SK-N-SH (cell line): ENCODE data around the gene NEK5. TPM values are rescaled to one million over a fixed set of nuclear protein-coding genes. Genes with fewer than 3 reads are reported as not detected.

Source experiments
- CTCF ChIA-PET: fragments of 300-600, 350-600 bp; formaldehyde crosslinking; extraction: SDS; loops from one replicate; lab custom pipeline; 2021; lab: Yijun Ruan, JAX
- POLR2A ChIA-PET: fragments of 350-600 bp; sonication (Branson Sonifier 250); formaldehyde crosslinking; extraction: SDS; loops from one replicate; lab custom pipeline; 2020; ENCODE audit warnings: antibody characterized with exemption, inconsistent platforms; lab: Yijun Ruan, JAX
- DNase-seq: peaks from one replicate; pipeline ENCODE4 v3.0.0; 2012
- H2AFZ ChIP-seq: fragments of 200-600 bp; sonication (generic); 2 replicates; pipeline ENCODE4 v1.8.1; 2016; ENCODE audit warnings: antibody characterized with exemption, mild to moderate bottlenecking, low read depth
- H3F3A ChIP-seq: fragments of 200-600 bp; sonication (generic); replicated peaks from 2 replicates; pipeline ENCODE3; 2016; ENCODE audit warnings: antibody characterized with exemption, mild to moderate bottlenecking; ENCODE audit not compliant: insufficient read depth
- H3K27ac ChIP-seq, 2 experiments: fragments of 200-500 bp in 1 of 2; fragments of 200-600 bp in 1 of 2; sonication (Bioruptor generic) in 1 of 2; sonication (generic), shearing (Covaris generic) in 1 of 2; 2 replicates each; pipeline versions ENCODE4 v1.5.1 to v1.6.1; 2014 to 2016; ENCODE audit warnings: low read depth in 2 of 2, inconsistent platforms in 1 of 2, low read length in 1 of 2, mild to moderate bottlenecking in 1 of 2, mixed read lengths in 1 of 2
- H3K27me3 ChIP-seq: fragments of 200-600 bp; sonication (generic), shearing (Covaris generic); 2 replicates; pipeline ENCODE4 v1.6.1; 2016; ENCODE audit warnings: mixed run types; ENCODE audit not compliant: insufficient read depth
- H3K36me3 ChIP-seq, 2 experiments: fragments of 200-500 bp in 1 of 2; fragments of 200-600 bp in 1 of 2; sonication (Bioruptor generic) in 1 of 2; sonication (generic) in 1 of 2; replicated peaks in 1 of 2; 2 replicates each; pipeline versions ENCODE3 to v1.5.1; 2014 to 2016; ENCODE audit warnings: low read length in 1 of 2, mild to moderate bottlenecking in 1 of 2; ENCODE audit not compliant: insufficient read depth in 2 of 2, control insufficient read depth in 1 of 2
- H3K4me1 ChIP-seq, 2 experiments: fragments of 200-500 bp in 1 of 2; fragments of 200-600 bp in 1 of 2; sonication (Bioruptor generic) in 1 of 2; sonication (generic), shearing (Covaris generic) in 1 of 2; 2 replicates each; pipeline versions ENCODE4 v1.5.1 to v1.6.1; 2014 to 2016; ENCODE audit warnings: low read depth in 1 of 2, low read length in 1 of 2, mixed run types in 1 of 2; ENCODE audit not compliant: insufficient read depth in 2 of 2, control insufficient read depth in 1 of 2
- H3K4me2 ChIP-seq: fragments of 200-600 bp; sonication (generic), shearing (Covaris generic); 2 replicates; pipeline ENCODE4 v1.6.1; 2017; ENCODE audit warnings: mixed run types
- H3K4me3 ChIP-seq, 2 experiments: fragments of 200-500 bp in 1 of 2; fragments of 200-600 bp in 1 of 2; sonication (Bioruptor generic) in 1 of 2; sonication (generic), shearing (Covaris generic) in 1 of 2; 2 replicates each; pipeline versions ENCODE4 v1.5.1 to v1.8.1; 2014 to 2016; ENCODE audit warnings: low read depth in 2 of 2, inconsistent platforms in 1 of 2, low read length in 1 of 2, mild to moderate bottlenecking in 1 of 2, mixed read lengths in 1 of 2, moderate library complexity in 1 of 2
- H3K79me2 ChIP-seq: fragments of 200-600 bp; sonication (generic); 2 replicates; pipeline ENCODE4 v1.8.1; 2017; ENCODE audit warnings: mild to moderate bottlenecking; ENCODE audit not compliant: insufficient read depth
- H3K9ac ChIP-seq: fragments of 200-600 bp; sonication (generic); 2 replicates; pipeline ENCODE4 v1.6.1; 2017; ENCODE audit warnings: mixed run types
- H3K9me2 ChIP-seq: fragments of 200-600 bp; sonication (generic); 2 replicates; pipeline ENCODE4 v1.6.1; 2017; ENCODE audit warnings: mixed run types
- H3K9me3 ChIP-seq: fragments of 200-600 bp; sonication (generic); 2 replicates; pipeline ENCODE4 v1.6.1; 2017; ENCODE audit warnings: mixed run types, mild to moderate bottlenecking, moderate library complexity
- H4K20me1 ChIP-seq: fragments of 200-600 bp; sonication (generic); 2 replicates; pipeline ENCODE4 v1.6.1; 2017; ENCODE audit warnings: mild to moderate bottlenecking, mixed run types; ENCODE audit not compliant: insufficient read depth
- CHD2 ChIP-seq: fragments of 150-350 bp; IDR thresholded peaks from 2 replicates; pipeline ENCODE4 v1.6.1; 2018; ENCODE audit warnings: low read length; ENCODE audit not compliant: partially characterized antibody
- ELF1 ChIP-seq: IDR thresholded peaks from 2 replicates; pipeline ENCODE4 v1.4.0; 2012
- EZH2phosphoT487 ChIP-seq: fragments of 200-600 bp; sonication (generic); IDR thresholded peaks from 2 replicates; pipeline ENCODE4 v1.6.1; 2017; ENCODE audit warnings: low read depth, mixed run types, mild to moderate bottlenecking, antibody characterized with exemption, moderate library complexity, borderline replicate concordance
- FOXJ3 ChIP-seq: sonication (generic); formaldehyde crosslinking; IDR thresholded peaks from 2 replicates; pipeline ENCODE4 v1.5.1; 2020; ENCODE audit warnings: mild to moderate bottlenecking, missing genetic modification reagents
- GABPA ChIP-seq: IDR thresholded peaks from 2 replicates; pipeline ENCODE4 v1.4.0; 2012; ENCODE audit warnings: low read depth, mild to moderate bottlenecking
- MEF2A ChIP-seq: IDR thresholded peaks from 2 replicates; pipeline ENCODE4 v1.4.0; 2012; ENCODE audit warnings: low read depth, borderline replicate concordance
- MXI1 ChIP-seq: IDR thresholded peaks from 2 replicates; pipeline ENCODE4 v1.6.1; 2012; ENCODE audit warnings: mild to moderate bottlenecking, low read depth, low read length, improper control_type of control experiment
- RFX5 ChIP-seq: IDR thresholded peaks from 2 replicates; pipeline ENCODE4 v1.6.1; 2012; ENCODE audit warnings: mild to moderate bottlenecking, improper control_type of control experiment, low read length
- RXRA ChIP-seq: IDR thresholded peaks from 2 replicates; pipeline ENCODE4 v1.4.0; 2012; ENCODE audit warnings: low read depth, mild to moderate bottlenecking, borderline replicate concordance
- TAF1 ChIP-seq: IDR thresholded peaks from 2 replicates; pipeline ENCODE4 v1.6.1; 2012; ENCODE audit warnings: low read depth, mild to moderate bottlenecking, low read length, moderate library complexity, borderline replicate concordance
- YY1 ChIP-seq: IDR thresholded peaks from 2 replicates; pipeline ENCODE4 v1.4.0; 2012; ENCODE audit warnings: low read depth, mild to moderate bottlenecking
- WGBS: methylation state at CpG from one replicate; pipeline ENCODE4 v1.1.6; 2017; ENCODE audit warnings: low lambda C conversion rate; 5-methylcytosine and 5-hydroxymethylcytosine counted together
- polyA plus RNA-seq, 3 experiments: library from polyadenylated mRNA; depleted of rRNA; stranded (reverse); fragments of >200 nt; gene quantifications; 2 replicates each; pipeline ENCODE4 v1.2.3, GENCODE V29; 2012
- TF ChIP-seq, protein P1 (sequence below): fragments of 150-350 bp; IDR thresholded peaks from 2 replicates; pipeline ENCODE4 v1.6.1; 2016; ENCODE audit warnings: mild to moderate bottlenecking, low read depth, low read length
- TF ChIP-seq, protein P2 (sequence below): IDR thresholded peaks from 2 replicates; pipeline ENCODE4 v1.6.1; 2012; ENCODE audit warnings: mild to moderate bottlenecking, low read depth, low read length, moderate library complexity
- TF ChIP-seq, protein P3 (sequence below): IDR thresholded peaks from 2 replicates; pipeline ENCODE4 v1.4.0; 2012; ENCODE audit warnings: low read depth, borderline replicate concordance

NEK5 gene
- polyA plus RNA-seq, 1 of the 3 experiments (the other 2 are of a cell fraction), result 0.07 TPM

DNA sequence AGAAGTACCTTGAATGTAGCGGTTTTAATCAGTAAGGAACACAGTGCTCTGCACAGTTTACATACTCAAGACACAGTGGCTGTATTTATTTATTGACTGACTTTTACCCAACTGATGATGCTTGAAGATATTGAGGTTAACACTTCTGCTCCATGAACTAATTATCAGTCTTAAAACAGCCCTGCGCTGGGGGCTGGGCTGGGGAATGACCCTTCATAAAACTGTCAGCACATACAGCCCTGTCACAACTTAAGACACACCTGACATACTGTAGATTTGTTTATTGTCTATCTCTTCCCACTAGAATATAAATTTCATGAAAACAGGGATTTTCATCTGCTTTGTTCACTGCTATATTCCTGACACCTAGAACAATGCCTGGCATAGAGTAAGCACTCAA lies 10.8 kb downstream of the NEK5 start:
- POLR2A ChIA-PET, result no interaction called here
- Histone ChIP-seq H3K4me3 (no peak overlapping the region), H3F3A (no peaks in the 10 kb centered on the region), H4K20me1 (no peaks in the 10 kb centered on the region), H3K4me1 (no peaks in the 10 kb centered on the region), H3K4me2 (no peak overlapping the region), H3K9me3 (no peaks in the 10 kb centered on the region), H3K27me3 (no peaks in the 10 kb centered on the region; the same call in 1 of the 2 replicates), H3K27ac (no peak overlapping the region), H2AFZ (no peak overlapping the region), H3K79me2 (no peaks in the 10 kb centered on the region), H3K9ac (no peak overlapping the region), H3K9me2 (no peaks in the 10 kb centered on the region), H3K36me3 (no peaks in the 10 kb centered on the region)
- no peak for TF ChIP-seq RFX5
- TF ChIP-seq, protein P1, sequence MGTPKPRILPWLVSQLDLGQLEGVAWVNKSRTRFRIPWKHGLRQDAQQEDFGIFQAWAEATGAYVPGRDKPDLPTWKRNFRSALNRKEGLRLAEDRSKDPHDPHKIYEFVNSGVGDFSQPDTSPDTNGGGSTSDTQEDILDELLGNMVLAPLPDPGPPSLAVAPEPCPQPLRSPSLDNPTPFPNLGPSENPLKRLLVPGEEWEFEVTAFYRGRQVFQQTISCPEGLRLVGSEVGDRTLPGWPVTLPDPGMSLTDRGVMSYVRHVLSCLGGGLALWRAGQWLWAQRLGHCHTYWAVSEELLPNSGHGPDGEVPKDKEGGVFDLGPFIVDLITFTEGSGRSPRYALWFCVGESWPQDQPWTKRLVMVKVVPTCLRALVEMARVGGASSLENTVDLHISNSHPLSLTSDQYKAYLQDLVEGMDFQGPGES, result no peak
- no peak for TF ChIP-seq MXI1
- TF ChIP-seq GABPA, result no peak
- TF ChIP-seq MEF2A, result no peak
- TF ChIP-seq, protein P2, sequence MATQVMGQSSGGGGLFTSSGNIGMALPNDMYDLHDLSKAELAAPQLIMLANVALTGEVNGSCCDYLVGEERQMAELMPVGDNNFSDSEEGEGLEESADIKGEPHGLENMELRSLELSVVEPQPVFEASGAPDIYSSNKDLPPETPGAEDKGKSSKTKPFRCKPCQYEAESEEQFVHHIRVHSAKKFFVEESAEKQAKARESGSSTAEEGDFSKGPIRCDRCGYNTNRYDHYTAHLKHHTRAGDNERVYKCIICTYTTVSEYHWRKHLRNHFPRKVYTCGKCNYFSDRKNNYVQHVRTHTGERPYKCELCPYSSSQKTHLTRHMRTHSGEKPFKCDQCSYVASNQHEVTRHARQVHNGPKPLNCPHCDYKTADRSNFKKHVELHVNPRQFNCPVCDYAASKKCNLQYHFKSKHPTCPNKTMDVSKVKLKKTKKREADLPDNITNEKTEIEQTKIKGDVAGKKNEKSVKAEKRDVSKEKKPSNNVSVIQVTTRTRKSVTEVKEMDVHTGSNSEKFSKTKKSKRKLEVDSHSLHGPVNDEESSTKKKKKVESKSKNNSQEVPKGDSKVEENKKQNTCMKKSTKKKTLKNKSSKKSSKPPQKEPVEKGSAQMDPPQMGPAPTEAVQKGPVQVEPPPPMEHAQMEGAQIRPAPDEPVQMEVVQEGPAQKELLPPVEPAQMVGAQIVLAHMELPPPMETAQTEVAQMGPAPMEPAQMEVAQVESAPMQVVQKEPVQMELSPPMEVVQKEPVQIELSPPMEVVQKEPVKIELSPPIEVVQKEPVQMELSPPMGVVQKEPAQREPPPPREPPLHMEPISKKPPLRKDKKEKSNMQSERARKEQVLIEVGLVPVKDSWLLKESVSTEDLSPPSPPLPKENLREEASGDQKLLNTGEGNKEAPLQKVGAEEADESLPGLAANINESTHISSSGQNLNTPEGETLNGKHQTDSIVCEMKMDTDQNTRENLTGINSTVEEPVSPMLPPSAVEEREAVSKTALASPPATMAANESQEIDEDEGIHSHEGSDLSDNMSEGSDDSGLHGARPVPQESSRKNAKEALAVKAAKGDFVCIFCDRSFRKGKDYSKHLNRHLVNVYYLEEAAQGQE, result no peak
- TF ChIP-seq, protein P3, sequence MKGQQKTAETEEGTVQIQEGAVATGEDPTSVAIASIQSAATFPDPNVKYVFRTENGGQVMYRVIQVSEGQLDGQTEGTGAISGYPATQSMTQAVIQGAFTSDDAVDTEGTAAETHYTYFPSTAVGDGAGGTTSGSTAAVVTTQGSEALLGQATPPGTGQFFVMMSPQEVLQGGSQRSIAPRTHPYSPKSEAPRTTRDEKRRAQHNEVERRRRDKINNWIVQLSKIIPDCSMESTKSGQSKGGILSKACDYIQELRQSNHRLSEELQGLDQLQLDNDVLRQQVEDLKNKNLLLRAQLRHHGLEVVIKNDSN, result no peak
- no peak for TF ChIP-seq CHD2
- no peak for TF ChIP-seq TAF1
- TF ChIP-seq FOXJ3 (CRISPR knock-in tag), result no peak
- no peak for TF ChIP-seq YY1
- no peak for TF ChIP-seq RXRA
- TF ChIP-seq EZH2phosphoT487, result no peak
- no peak for TF ChIP-seq ELF1
- WGBS, result 70% methylated on average over 2 of the region's 2 CpGs
- DNase-seq, result no peak
- CTCF ChIA-PET, result interaction anchor here (4.2 kb wide), 1 partner anchor 10 kb away, joined by 36 read pairs; the partner anchor contains the start of gene NEK5
